Type B pancreatic cell (in vitro differentiated cells): ENCODE results near the gene ANK3. TPM values are rescaled to one million over a fixed set of nuclear protein-coding genes. Genes with fewer than 3 reads are reported as not detected.
"Not testable (repeated sequence)": the region's sequence is repeated elsewhere in the genome, so short reads cannot be mapped to it uniquely, and the experiment has no call there.

ENCODE experiments used
- DNase-seq: peaks from one replicate; pipeline ENCODE4 v3.0.0; 2021; ENCODE audit warnings: mixed read lengths; ENCODE audit not compliant: unreplicated experiment; ENCODE audit errors: extremely low spot score
- H3K27ac Mint-ChIP-seq: 2 replicates; pipeline ENCODE4 v1.8.0; 2021; ENCODE audit warnings: mild to moderate bottlenecking, mixed read lengths
- H3K27me3 Mint-ChIP-seq: 2 replicates; pipeline ENCODE4 v1.8.0; 2021; ENCODE audit warnings: mixed read lengths
- H3K36me3 Mint-ChIP-seq: 2 replicates; pipeline ENCODE4 v1.8.0; 2021; ENCODE audit warnings: mixed read lengths
- H3K4me1 Mint-ChIP-seq: one replicate; pipeline ENCODE4 v1.8.0; 2021; ENCODE audit warnings: mixed read lengths; ENCODE audit not compliant: unreplicated experiment
- H3K4me3 Mint-ChIP-seq: 2 replicates; pipeline ENCODE4 v1.8.0; 2021; ENCODE audit warnings: mild to moderate bottlenecking, mixed read lengths
- H3K9me3 Mint-ChIP-seq: 2 replicates; pipeline ENCODE4 v1.8.0; 2021; ENCODE audit warnings: mixed read lengths
- CTCF ChIP-seq: fragments of 200-600 bp; sonication (generic); conservative IDR thresholded peaks from 2 replicates; pipeline ENCODE4 v1.5.0; 2021; ENCODE audit warnings: antibody characterized with exemption, mild to moderate bottlenecking
- total RNA-seq: library from RNA; stranded (reverse); gene quantifications from 2 replicates; pipeline ENCODE4 v1.2.1, GENCODE V29; 2021; ENCODE audit warnings: low replicate concordance

Gene ANK3
- total RNA-seq, 1 donor from 2014 or later: 90.2 TPM

GRCh38 chr10:60042262-60042661 lies 347.4 kb downstream of the ANK3 start:
- Mint-ChIP-seq H3K4me1 (peaks cover 5% of the 10 kb centered on the region), H3K36me3 (peaks cover 26% of the 10 kb centered on the region), H3K27ac (no peak overlapping the region), H3K9me3 (no peaks in the 10 kb centered on the region), H3K4me3 (no peak overlapping the region), H3K27me3 (no peaks in the 10 kb centered on the region)
- DNase-seq: no peak
- no peak for TF ChIP-seq CTCF

GRCh38 chr10:60041489-60042133 lies 348.1 kb downstream of the ANK3 start:
- Mint-ChIP-seq H3K4me3 (peak overlapping the region; percentile 36), H3K9me3 (no peaks in the 10 kb centered on the region), H3K27ac (no peak overlapping the region), H3K27me3 (no peaks in the 10 kb centered on the region), H3K36me3 (peaks cover 23% of the 10 kb centered on the region), H3K4me1 (peaks cover 5% of the 10 kb centered on the region)
- TF ChIP-seq CTCF: no peak
- DNase-seq: no peak

GRCh38 chr10:60040014-60040662 lies 349.5 kb downstream of the ANK3 start:
- no peak for DNase-seq
- Mint-ChIP-seq H3K9me3 (no peaks in the 10 kb centered on the region), H3K27me3 (no peaks in the 10 kb centered on the region), H3K4me1 (peaks cover 5% of the 10 kb centered on the region), H3K4me3 (no peak overlapping the region), H3K36me3 (peaks cover 23% of the 10 kb centered on the region), H3K27ac (no peak overlapping the region)
- no peak for TF ChIP-seq CTCF

GRCh38 chr10:60035984-60036383 lies 353.7 kb downstream of the ANK3 start:
- H3K9me3 Mint-ChIP-seq: no peaks in the 10 kb centered on the region
- TF ChIP-seq CTCF: no peak
- peaks cover 12% of the 10 kb centered on the region for H3K4me1 Mint-ChIP-seq
- no peak overlapping the region for H3K4me3 Mint-ChIP-seq
- no peak overlapping the region for H3K27ac Mint-ChIP-seq
- DNase-seq: no peak
- peaks cover 24% of the 10 kb centered on the region for H3K36me3 Mint-ChIP-seq
- H3K27me3 Mint-ChIP-seq: no peaks in the 10 kb centered on the region

- DNase-seq, H3K27me3 Mint-ChIP-seq, H3K4me3 Mint-ChIP-seq, H3K27ac Mint-ChIP-seq, H3K9me3 Mint-ChIP-seq: not testable (repeated sequence)
- H3K36me3 Mint-ChIP-seq: peaks cover 21% of the 10 kb centered on the region
- H3K4me1 Mint-ChIP-seq: peaks cover 12% of the 10 kb centered on the region
Measured at GRCh38 chr10:60035375-60035774, 354.3 kb downstream of the ANK3 start.

- Mint-ChIP-seq H3K4me1 (peaks cover 12% of the 10 kb centered on the region), H3K36me3 (peaks cover 13% of the 10 kb centered on the region), H3K27me3 (no peaks in the 10 kb centered on the region), H3K4me3 (no peak overlapping the region), H3K9me3 (no peaks in the 10 kb centered on the region), H3K27ac (peak overlapping the region; percentile 70)
- DNase-seq: no peak
- peak; percentile 60 for TF ChIP-seq CTCF
Measured at GRCh38 chr10:60032723-60033122, 357.0 kb downstream of the ANK3 start.
